ENCODE results near the gene B4GALNT2. TPM values are rescaled to one million over a fixed set of nuclear protein-coding genes. Genes with fewer than 3 reads are reported as not detected.
A peak's percentile ranks its signal among the peaks of the same experiment; 100 is the strongest.
"Not testable (repeated sequence)": the region's sequence is repeated elsewhere in the genome, so short reads cannot be mapped to it uniquely, and the experiment has no call there.

Gene B4GALNT2
- total RNA-seq, 1 donor from 2014 or later, result under 0.01 TPM

- DNase-seq, result no peak
Observed at GRCh38 chr17:49121696-49122292, 10.8 kb upstream of the B4GALNT2 start.

- no peak for DNase-seq
Observed at GRCh38 chr17:49122566-49122965, 10.0 kb upstream of the B4GALNT2 start.

- DNase-seq, result no peak
Observed at GRCh38 chr17:49123061-49123460, 9.5 kb upstream of the B4GALNT2 start.

GRCh38 chr17:49125449-49125848 lies 7.1 kb upstream of the B4GALNT2 start:
- DNase-seq, result no peak

GRCh38 chr17:49126183-49126859 lies 6.2 kb upstream of the B4GALNT2 start:
- DNase-seq, result not testable (repeated sequence)

GRCh38 chr17:49129359-49129950 lies 3.1 kb upstream of the B4GALNT2 start:
- not testable (repeated sequence) for DNase-seq

GRCh38 chr17:49130891-49131290 lies 1.7 kb upstream of the B4GALNT2 start:
- no peak for DNase-seq

GRCh38 chr17:49132317-49132698 lies 261 bp upstream of the B4GALNT2 start:
- no peak for DNase-seq

- no peak for DNase-seq
Observed at GRCh38 chr17:49136335-49136734, 3.8 kb downstream of the B4GALNT2 start.

- not testable (repeated sequence) for DNase-seq
Observed at GRCh38 chr17:49145654-49146053, 13.1 kb downstream of the B4GALNT2 start.

GRCh38 chr17:49146620-49147306 lies 14.2 kb downstream of the B4GALNT2 start:
- peak; percentile 83 for DNase-seq

GRCh38 chr17:49148171-49148570 lies 15.6 kb downstream of the B4GALNT2 start:
- DNase-seq, result no peak

- no peak for DNase-seq
Observed at GRCh38 chr17:49151996-49152395, 19.4 kb downstream of the B4GALNT2 start.

- DNase-seq, result no peak
Observed at GRCh38 chr17:49156256-49156655, 23.7 kb downstream of the B4GALNT2 start.

GRCh38 chr17:49157784-49158183 lies 25.2 kb downstream of the B4GALNT2 start:
- DNase-seq, result no peak

- no peak for DNase-seq
Observed at GRCh38 chr17:49162866-49163265, 30.3 kb downstream of the B4GALNT2 start.

GRCh38 chr17:49165143-49165542 lies 32.6 kb downstream of the B4GALNT2 start:
- no peak for DNase-seq

- DNase-seq, result no peak
Observed at GRCh38 chr17:49168706-49169105, 36.1 kb downstream of the B4GALNT2 start.

GRCh38 chr17:49170216-49170615 lies 37.6 kb downstream of the B4GALNT2 start:
- DNase-seq, result no peak

GRCh38 chr17:49170711-49171110 lies 38.1 kb downstream of the B4GALNT2 start:
- DNase-seq, result not testable (repeated sequence)

- not testable (repeated sequence) for DNase-seq
Observed at GRCh38 chr17:49175978-49176377, 43.4 kb downstream of the B4GALNT2 start.

GRCh38 chr17:49180303-49180702 lies 47.7 kb downstream of the B4GALNT2 start:
- DNase-seq, result peak; percentile 78

GRCh38 chr17:49180998-49181635 lies 48.5 kb downstream of the B4GALNT2 start:
- no peak for DNase-seq

Measured in dermis blood vessel endothelial cell (primary cell).